Sigmoid colon (tissue), 7 donors: ENCODE measurements around the gene TNFAIP1. TPM values are rescaled to one million over a fixed set of nuclear protein-coding genes. Genes with fewer than 3 reads are reported as not detected.

Source experiments
- DNase-seq: peaks from one replicate; pipeline ENCODE4 v3.0.0-alpha.2; 2019
- H3K27ac ChIP-seq, 4 donors: fragments of 200-600 bp; sonication (generic); one replicate each; pipeline ENCODE4 v1.5.1; 2016 to 2019; ENCODE audit warnings: mild to moderate bottlenecking in 1 of 4
- H3K27me3 ChIP-seq, 3 donors: fragments of 200-600 bp; sonication (generic); one replicate each; pipeline ENCODE4 v1.5.1; 2019; ENCODE audit warnings: mild to moderate bottlenecking in 1 of 3
- H3K36me3 ChIP-seq, 4 donors: fragments of 200-600 bp; sonication (generic); one replicate each; pipeline ENCODE4 v1.5.1; 2016 to 2019
- H3K4me1 ChIP-seq, 4 donors: fragments of 200-600 bp; sonication (generic); one replicate each; pipeline ENCODE4 v1.5.1; 2017 to 2019
- H3K4me3 ChIP-seq, 4 donors: fragments of 200-600 bp; sonication (generic); one replicate each; pipeline ENCODE4 v1.5.1; 2017 to 2019; ENCODE audit warnings: mild to moderate bottlenecking in 2 of 4, moderate library complexity in 1 of 4
- H3K9me3 ChIP-seq, 4 donors: fragments of 200-600 bp in 3 of 4; sonication (generic) in 3 of 4; one replicate each; pipeline versions ENCODE4 v1.5.1 to v1.6.1; 2013 to 2019
- CTCF ChIP-seq, 4 experiments: fragments of 450-650 bp in 3 of 4; fragments of 200-600 bp in 1 of 4; IDR thresholded peaks; one replicate each; pipeline ENCODE4 v1.5.1; 2016 to 2019; ENCODE audit warnings: antibody characterized with exemption in 4 of 4, mild to moderate bottlenecking in 3 of 4, moderate library complexity in 2 of 4
- EP300 ChIP-seq, 4 donors: sonication (generic); formaldehyde crosslinking; IDR thresholded peaks; one replicate each; pipeline ENCODE4 v1.6.1; 2017; ENCODE audit warnings: antibody characterized with exemption in 4 of 4
- POLR2A ChIP-seq, 2 donors: fragments of 450-650 bp; IDR thresholded peaks; one replicate each; pipeline ENCODE4 v1.6.1; 2016; ENCODE audit warnings: antibody characterized with exemption in 2 of 2, mild to moderate bottlenecking in 2 of 2, moderate library complexity in 2 of 2
- POLR2AphosphoS5 ChIP-seq, 4 donors: sonication (generic); formaldehyde crosslinking; IDR thresholded peaks; one replicate each; pipeline ENCODE4 v1.6.1; 2017; ENCODE audit warnings: antibody characterized with exemption in 4 of 4
- WGBS, 2 donors: extraction: QIAGEN DNeasy Blood & Tissue Kit; methylation state at CpG; one replicate each; pipeline ENCODE4 v1.1.7; 2013; 5-methylcytosine and 5-hydroxymethylcytosine counted together
- intact Hi-C: fragments of 100-400 bp; cut with DNase I; formaldehyde crosslinking; loops from one replicate; pipeline ENCODE4 v1.15.1; 2023
- polyA plus RNA-seq, 3 donors: library from polyadenylated mRNA; stranded (reverse); fragments of 200-250 nt; gene quantifications; one replicate each; pipeline ENCODE4 v1.2.3, GENCODE V29; 2013
- total RNA-seq, 4 donors: library from RNA; depleted of rRNA; stranded (reverse); fragments of >200 nt; gene quantifications; one replicate each; pipeline ENCODE4 v1.1.0, GENCODE V29; 2016
- donor health status: healthy with polysubstance abuse.
- donor health status: Bipolar disorder and iron deficiency.
- donor health status: healthy.

The TNFAIP1 gene
- total and polyA plus RNA-seq, 7 donors, result 14.6 to 20.8 (median 17.2) TPM

- no peak for TF ChIP-seq POLR2AphosphoS5 (IDR thresholded peaks at IDR 0.05)
- no peak for TF ChIP-seq CTCF (IDR thresholded peaks at IDR 0.05)
- TF ChIP-seq EP300 (IDR thresholded peaks at IDR 0.05), result no peak
- no peak for TF ChIP-seq POLR2A (IDR thresholded peaks at IDR 0.05)
- Histone ChIP-seq H3K27ac (no peak overlapping the region), H3K4me1 (peaks cover 0 to 28% (median 21%) of the 10 kb centered on the region in 4 donors), H3K36me3 (peaks cover 31 to 60% (median 46%) of the 10 kb centered on the region in 4 donors), H3K9me3 (no peaks in the 10 kb centered on the region), H3K27me3 (no peaks in the 10 kb centered on the region), H3K4me3 (no peak overlapping the region)
- intact Hi-C loops, result no loop called here
- DNase-seq, result no peak
- WGBS, 2 donors, result 85 to 89% methylated on average over 6 of the region's 6 CpGs
These were observed 4.8 kb downstream of the TNFAIP1 start for GRCh38 chr17:28340374-28340773.

GRCh38 chr17:28341516-28341915, 6.0 kb downstream of the TNFAIP1 start:
- Histone ChIP-seq H3K27me3 (no peaks in the 10 kb centered on the region), H3K27ac (no peak overlapping the region), H3K9me3 (no peaks in the 10 kb centered on the region), H3K4me3 (no peak overlapping the region), H3K36me3 (peaks cover 31 to 71% (median 46%) of the 10 kb centered on the region in 4 donors), H3K4me1 (peaks cover 0 to 21% (median 15%) of the 10 kb centered on the region in 4 donors)
- DNase-seq, result no peak
- intact Hi-C loops, result no loop called here
- no peak for TF ChIP-seq CTCF (IDR thresholded peaks at IDR 0.05)
- 94 to 95% methylated on average over 11 of the region's 11 CpGs for WGBS, 2 donors

- H3K9me3 ChIP-seq, result no peaks in the 10 kb centered on the region
- no peak overlapping the region for H3K27ac ChIP-seq
- peaks cover 34 to 79% (median 47%) of the 10 kb centered on the region in 4 donors for H3K36me3 ChIP-seq
- peaks cover 0 to 14% (median 11%) of the 10 kb centered on the region in 4 donors for H3K4me1 ChIP-seq
- 93 to 94% methylated on average over 14 of the region's 14 CpGs for WGBS, 2 donors
- no peak for DNase-seq
- intact Hi-C loops, result no loop called here
- no peaks in the 10 kb centered on the region for H3K27me3 ChIP-seq
- no peak overlapping the region for H3K4me3 ChIP-seq
- TF ChIP-seq CTCF (IDR thresholded peaks at IDR 0.05), result no peak
- TF ChIP-seq POLR2A (IDR thresholded peaks at IDR 0.05), result no peak
- TF ChIP-seq EP300 (IDR thresholded peaks at IDR 0.05), result no peak
- no peak for TF ChIP-seq POLR2AphosphoS5 (IDR thresholded peaks at IDR 0.05)
These were observed 6.8 kb downstream of the TNFAIP1 start for GRCh38 chr17:28342313-28342712.

GRCh38 chr17:28343491-28343932, 8.0 kb downstream of the TNFAIP1 start:
- H3K36me3 ChIP-seq, result peaks cover 44 to 91% (median 59%) of the 10 kb centered on the region in 4 donors
- H3K27ac ChIP-seq, result no peak overlapping the region
- H3K9me3 ChIP-seq, result no peaks in the 10 kb centered on the region
- H3K4me1 ChIP-seq, result peaks cover 0 to 11% (median 1%) of the 10 kb centered on the region in 4 donors
- TF ChIP-seq POLR2AphosphoS5 (IDR thresholded peaks at IDR 0.05), result no peak
- no peak for TF ChIP-seq POLR2A (IDR thresholded peaks at IDR 0.05)
- no peak for TF ChIP-seq CTCF (IDR thresholded peaks at IDR 0.05)
- no peak for TF ChIP-seq EP300 (IDR thresholded peaks at IDR 0.05)
- WGBS, 2 donors, result 79 to 86% methylated on average over 10 of the region's 10 CpGs
- no peak for DNase-seq
- H3K4me3 ChIP-seq, result no peak overlapping the region
- no peaks in the 10 kb centered on the region for H3K27me3 ChIP-seq
- intact Hi-C loops, result no loop called here

- H3K9me3 ChIP-seq, result no peaks in the 10 kb centered on the region
- WGBS, 2 donors, result 89% methylated on average over 9 of the region's 9 CpGs
- intact Hi-C loops, result no loop called here
- peaks cover 49 to 96% (median 64%) of the 10 kb centered on the region in 4 donors for H3K36me3 ChIP-seq
- no peaks in the 10 kb centered on the region for H3K27me3 ChIP-seq
- DNase-seq, result no peak
- H3K27ac ChIP-seq, result no peak overlapping the region
- peaks cover 0 to 11% (median 0%) of the 10 kb centered on the region in 4 donors for H3K4me1 ChIP-seq
- no peak overlapping the region for H3K4me3 ChIP-seq
- no peak for TF ChIP-seq POLR2A (IDR thresholded peaks at IDR 0.05)
- TF ChIP-seq EP300 (IDR thresholded peaks at IDR 0.05), result no peak
- TF ChIP-seq CTCF (IDR thresholded peaks at IDR 0.05), result no peak
- no peak for TF ChIP-seq POLR2AphosphoS5 (IDR thresholded peaks at IDR 0.05)
These were observed 8.4 kb downstream of the TNFAIP1 start for GRCh38 chr17:28344011-28344410.
